SKM-1 (cell line): ENCODE data around the gene HINFP.
"Not testable (repeated sequence)": the region's sequence is repeated elsewhere in the genome, so short reads cannot be mapped to it uniquely, and the experiment has no call there.

Experiments used
- DNase-seq: peaks from one replicate; lab custom pipeline; 2025; ENCODE audit not compliant: unreplicated experiment; lab: John Stamatoyannopoulos, UW

Gene HINFP

GRCh38 chr11:119155733-119156492 is 34.5 kb downstream of the HINFP start:
- no peak for DNase-seq

GRCh38 chr11:119156496-119156895 is 35.1 kb downstream of the HINFP start:
- DNase-seq, result no peak

DNA sequence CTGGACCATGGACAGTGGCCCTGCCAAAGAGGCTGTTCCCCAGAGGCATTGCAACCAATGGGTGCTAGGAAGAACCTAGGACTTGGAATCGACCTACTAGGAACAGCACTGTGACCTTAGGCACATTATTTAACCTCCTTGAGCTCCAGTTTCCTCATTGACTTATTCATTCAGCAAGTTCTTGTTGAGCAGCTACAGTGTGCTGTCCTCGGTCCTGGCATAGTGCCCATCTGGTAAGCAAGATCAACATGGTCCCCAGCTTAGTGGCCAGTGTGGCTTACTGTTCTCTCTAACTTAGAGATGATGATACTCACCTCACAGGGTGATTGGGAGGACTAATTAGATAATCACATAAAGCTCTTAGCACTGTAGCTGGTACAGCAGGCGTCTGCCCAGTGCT is 35.7 kb downstream of the HINFP start:
- no peak for DNase-seq

- DNase-seq, result no peak
These were observed 37.1 kb downstream of the HINFP start for GRCh38 chr11:119158467-119158866.

DNA sequence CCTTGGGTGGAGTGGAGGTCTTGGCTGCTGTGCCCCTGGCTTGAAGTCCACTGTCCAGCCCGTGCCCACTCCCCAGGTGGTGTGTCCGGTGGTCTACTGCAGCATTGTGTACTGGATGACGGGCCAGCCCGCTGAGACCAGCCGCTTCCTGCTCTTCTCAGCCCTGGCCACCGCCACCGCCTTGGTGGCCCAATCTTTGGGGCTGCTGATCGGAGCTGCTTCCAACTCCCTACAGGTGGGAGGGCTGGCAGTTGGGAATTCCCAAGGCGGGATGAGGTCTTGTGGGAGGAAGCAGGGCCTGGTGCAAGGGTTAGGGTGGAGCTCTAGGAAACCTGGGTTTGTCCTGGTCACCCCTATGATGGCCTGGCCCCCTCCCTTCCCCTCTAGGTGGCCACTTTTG is 38.8 kb downstream of the HINFP start:
- DNase-seq, result no peak

DNA sequence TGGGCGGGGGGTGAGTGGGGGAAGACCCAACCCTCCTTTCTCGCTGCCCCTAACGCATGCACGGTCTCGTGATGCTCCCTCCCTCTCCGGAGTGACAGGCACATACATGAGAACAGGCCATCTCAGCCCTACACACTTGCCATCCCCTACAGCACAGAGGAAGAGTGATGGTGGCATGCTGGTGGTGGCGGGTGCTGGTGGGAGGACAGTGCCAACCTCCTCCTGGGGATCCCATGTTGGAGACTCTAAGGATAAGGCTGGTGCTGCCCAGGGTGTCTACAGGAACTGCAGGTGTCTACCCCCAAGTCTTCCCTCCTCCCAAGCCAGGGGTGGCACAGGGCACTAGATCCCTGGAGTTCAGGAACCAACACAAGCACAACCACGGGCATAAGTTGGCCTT is 40.5 kb downstream of the HINFP start:
- no peak for DNase-seq

DNA sequence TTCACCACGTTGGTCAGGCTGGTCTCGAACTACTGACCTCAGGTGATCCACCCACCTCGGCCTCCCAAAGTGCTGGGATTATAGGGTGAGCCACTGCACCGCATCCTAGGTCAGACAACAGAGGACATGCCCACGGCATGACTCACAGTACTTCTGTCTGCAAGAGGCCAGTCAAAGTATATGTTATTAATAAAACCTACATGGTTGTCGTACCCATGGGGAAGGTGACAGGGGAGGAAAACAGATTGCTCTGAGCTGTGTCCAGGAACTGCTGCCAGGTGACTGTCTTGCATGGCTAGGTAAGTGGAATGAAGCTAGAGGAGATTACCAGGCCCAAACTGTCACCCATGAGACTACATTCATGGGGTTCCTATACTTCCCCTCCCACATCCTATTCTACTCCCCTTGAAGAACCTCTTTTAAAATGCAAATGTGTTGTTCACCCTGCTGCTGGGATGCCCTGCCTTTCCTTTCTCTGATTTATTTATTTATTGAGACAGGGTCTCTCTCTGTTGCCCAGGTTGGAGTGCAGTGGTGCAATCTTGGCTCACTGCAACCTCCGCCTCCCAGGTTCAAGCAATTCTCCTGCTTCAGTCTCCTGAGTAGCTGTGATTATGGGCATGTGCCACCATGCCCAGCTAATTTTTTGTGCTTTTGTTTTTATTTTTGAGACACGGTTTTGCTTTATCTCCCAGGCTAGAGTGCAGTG is 45.1 kb downstream of the HINFP start:
- no peak for DNase-seq

- not testable (repeated sequence) for DNase-seq
These were observed 45.7 kb downstream of the HINFP start for GRCh38 chr11:119167077-119167458.

DNA sequence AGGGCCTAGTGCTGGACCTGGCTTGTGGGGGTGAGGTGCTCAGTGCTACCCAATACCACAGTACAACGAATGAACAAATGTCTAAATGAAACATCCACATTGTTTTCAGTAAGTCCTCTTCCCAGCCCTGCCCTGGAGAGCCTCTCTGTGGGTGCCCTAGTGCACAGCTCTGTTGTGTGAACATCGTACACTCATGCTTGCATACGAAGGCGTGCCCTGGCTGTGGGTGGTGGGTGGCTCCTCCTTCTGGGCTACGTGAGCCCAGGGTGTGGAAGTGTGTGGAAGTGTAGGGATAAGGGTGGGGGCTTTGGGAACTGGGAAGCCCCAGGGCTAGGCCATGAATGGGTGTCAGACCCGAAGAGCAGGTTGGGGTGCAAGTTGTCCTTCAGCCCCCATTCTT is 46.6 kb downstream of the HINFP start:
- no peak for DNase-seq

GRCh38 chr11:119168471-119169281 is 47.3 kb downstream of the HINFP start, which contains the start of gene NLRX1:
Gene NLRX1, plus strand, starts transcription at chr11:119168725. Its CDS starts 2,679 bp downstream, at chr11:119171404.
- peak; percentile 76 for DNase-seq

DNA sequence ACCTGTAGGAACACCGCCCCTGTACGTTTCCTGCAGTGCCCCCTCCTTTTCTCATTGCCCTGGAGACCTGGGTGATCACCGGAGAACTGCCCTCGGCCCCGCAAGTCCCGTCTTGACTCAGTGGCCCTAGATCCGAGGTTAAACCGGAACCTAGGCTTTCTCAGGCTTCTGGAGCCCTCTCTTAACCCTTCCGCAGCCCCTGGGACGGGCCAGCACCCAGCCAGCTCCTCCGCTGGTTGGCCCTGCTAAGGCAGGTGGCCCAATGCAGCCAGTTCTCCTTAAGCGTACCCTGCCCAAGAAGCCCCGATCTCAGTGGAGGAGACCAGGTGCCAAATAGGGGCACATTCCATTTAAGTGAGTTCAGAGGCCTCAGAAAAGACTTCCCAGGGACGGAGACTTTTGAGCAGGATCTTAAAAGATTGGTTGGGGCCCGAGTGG is 47.9 kb downstream of the HINFP start:
- DNase-seq, result no peak

DNA sequence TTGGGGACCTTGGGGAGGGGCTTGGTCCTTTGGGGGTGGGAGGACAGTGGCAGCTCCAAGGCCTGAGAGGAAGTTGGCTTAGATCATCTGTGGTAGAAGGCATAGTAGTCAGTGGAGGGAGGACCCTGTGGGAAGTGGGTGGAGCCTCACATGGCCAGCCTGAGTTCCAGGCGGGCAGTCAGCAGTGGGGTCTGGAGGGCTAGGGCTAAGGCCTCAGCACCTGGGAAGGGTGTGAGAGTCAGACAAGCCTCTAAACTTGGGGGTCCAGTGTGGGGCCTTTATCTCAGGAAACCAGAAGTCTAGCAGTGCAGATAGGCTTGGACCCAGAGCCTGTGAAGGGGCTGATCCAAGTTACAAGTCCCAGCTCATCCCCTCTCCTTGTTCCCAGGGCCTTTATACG is 51.1 kb downstream of the HINFP start:
- DNase-seq, result peak; percentile 59

- no peak for DNase-seq
These were observed 52.1 kb downstream of the HINFP start for GRCh38 chr11:119173453-119173852.

GRCh38 chr11:119175493-119176077 is 54.2 kb downstream of the HINFP start:
- no peak for DNase-seq

DNA sequence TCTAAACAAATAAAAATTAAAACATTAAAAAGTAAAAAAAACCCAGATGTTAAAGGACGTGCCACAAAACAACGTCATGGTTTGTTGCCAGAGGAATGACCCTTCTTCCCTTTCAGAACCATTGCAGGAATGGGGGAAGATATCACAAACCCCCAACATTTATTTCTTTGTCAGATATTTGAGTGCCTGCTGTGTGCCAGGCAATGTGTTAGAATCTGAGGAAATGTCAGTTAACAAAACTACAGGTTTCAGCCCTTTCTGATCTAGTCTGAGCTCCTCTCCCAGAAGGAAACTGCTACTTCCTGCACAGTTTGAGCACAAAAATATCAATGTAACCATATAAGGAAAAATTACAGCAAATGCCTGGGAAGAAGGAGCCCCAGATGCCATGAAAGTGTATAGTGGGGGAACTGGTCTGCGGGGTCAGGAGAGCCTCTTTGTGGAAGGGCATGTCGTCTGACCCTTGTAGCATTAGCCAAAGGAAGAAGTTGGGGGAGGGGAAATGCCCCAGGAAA is 56.8 kb downstream of the HINFP start:
- DNase-seq, result no peak

DNA sequence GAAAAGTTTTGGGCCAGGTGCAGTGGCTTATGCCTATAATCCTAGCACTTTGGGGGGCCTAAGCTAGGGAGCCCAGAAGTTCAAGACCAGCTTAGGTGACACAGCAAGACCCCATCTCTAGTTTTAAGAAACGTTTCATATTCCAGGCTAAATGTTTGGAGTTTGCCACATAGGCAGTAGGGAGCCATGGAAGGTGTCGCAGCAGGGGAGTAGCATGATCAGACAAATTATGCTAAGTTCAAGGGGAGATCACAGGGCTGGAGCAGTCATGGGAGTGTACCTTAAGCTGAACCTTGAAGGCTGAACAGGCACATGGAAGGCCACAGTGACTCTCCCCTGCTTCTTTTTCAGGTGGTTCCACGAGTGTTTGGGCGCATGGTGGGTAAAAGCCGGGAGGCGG is 58.0 kb downstream of the HINFP start:
- no peak for DNase-seq

DNA sequence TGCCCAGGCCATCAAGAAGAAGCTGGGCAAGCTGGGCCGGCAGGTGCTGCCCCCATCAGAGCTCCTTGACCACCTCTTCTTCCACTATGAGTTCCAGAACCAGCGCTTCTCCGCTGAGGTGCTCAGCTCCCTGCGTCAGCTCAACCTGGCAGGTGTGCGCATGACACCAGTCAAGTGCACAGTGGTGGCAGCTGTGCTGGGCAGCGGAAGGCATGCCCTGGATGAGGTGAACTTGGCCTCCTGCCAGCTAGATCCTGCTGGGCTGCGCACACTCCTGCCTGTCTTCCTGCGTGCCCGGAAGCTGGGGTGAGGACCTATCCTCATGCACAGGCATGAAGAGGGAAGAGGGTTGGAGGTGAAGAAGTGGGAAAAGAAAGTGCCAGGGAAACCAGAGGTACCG is 58.6 kb downstream of the HINFP start:
- DNase-seq, result no peak

DNA sequence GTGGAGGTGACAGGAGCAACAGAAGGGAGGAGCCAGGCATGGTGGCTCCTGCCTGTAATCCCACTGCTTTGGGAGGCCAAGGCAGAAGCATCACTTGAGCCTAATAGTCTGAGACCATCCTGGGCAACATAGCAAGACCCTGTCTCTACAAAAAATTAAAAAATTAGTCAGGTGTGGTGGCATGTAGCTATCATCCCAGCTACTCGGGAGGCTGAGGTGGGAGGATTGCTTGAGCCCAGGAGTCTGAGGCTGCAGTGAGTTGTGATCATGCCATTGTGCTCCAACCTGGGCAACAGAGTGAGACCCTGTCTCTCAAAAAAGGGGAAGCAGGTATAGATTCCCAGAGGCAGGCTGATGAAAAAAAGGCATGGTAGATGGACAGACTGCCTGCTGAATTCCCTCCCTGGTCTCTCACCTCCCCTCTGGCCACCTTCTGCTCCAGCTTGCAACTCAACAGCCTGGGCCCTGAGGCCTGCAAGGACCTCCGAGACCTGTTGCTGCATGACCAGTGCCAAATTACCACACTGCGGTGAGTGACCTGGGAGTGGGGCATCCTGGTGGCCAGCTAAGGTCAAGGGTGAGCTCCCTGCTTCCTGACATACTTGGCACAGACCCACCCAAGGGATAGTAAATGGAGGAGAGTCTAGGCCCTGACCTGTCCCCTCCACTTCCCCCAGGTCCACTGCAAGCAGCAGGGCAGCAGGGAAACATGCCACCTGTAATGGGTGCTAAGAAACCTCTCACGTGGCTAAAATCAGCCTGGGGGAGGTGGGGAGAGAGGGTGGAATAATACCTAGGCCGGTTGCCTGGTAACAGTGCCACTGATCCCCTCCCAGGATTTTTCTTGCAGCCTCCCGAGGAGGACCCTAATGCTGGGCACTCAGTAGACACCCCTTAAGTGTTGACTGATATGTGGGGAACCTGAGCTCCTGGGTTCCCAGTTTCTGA is 59.6 kb downstream of the HINFP start:
- no peak for DNase-seq

DNA sequence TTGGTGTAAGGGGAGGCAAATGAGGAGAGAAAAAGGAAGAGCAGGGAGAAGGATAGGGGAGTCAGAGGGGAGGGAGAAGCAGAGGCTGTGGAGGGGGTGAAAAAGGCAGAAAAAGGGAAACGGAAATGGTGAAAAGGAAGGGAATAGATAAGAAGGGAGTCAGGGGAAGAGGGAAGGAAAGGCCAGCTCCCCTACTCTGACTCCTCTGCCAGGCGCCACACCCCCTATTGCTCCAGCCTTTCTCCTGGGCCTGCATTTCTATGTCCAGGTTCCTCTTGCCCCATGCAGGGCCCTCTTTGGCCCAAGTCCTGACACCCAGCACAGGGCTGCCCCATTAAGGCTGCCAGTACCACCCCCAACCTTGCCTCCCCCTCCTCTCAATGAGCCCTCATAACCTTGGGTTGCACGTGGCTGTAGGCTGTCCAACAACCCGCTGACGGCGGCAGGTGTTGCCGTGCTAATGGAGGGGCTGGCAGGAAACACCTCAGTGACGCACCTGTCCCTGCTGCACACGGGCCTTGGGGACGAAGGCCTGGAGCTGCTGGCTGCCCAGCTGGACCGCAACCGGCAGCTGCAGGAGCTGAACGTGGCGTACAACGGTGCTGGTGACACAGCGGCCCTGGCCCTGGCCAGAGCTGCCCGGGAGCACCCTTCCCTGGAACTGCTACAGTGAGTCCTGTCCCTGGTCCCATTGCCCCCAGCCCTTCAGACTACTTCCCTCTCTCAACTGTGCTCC is 60.5 kb downstream of the HINFP start:
- peak; percentile 61 for DNase-seq
